Transverse colon (tissue), 4 donors: ENCODE results near the gene RGL3.

Source experiments
- CTCF ChIP-seq, 5 experiments: fragments of 200-600 bp in 3 of 5; fragments of 450-650 bp in 2 of 5; sonication (generic) in 3 of 5; IDR thresholded peaks; 1 replicate in 2 of 5; 2 replicates in 3 of 5; pipeline ENCODE4 v1.5.1; 2016 to 2017; ENCODE audit warnings: antibody characterized with exemption in 5 of 5, inconsistent platforms in 3 of 5, mild to moderate bottlenecking in 2 of 5, moderate library complexity in 1 of 5
- EP300 ChIP-seq: sonication (generic); formaldehyde crosslinking; IDR thresholded peaks from one replicate; pipeline ENCODE4 v1.6.1; 2017; ENCODE audit warnings: antibody characterized with exemption, low read depth
- POLR2AphosphoS5 ChIP-seq, 3 donors: sonication (generic); formaldehyde crosslinking; IDR thresholded peaks; one replicate each; pipeline ENCODE4 v1.6.1; 2016; ENCODE audit warnings: antibody characterized with exemption in 3 of 3

DNA sequence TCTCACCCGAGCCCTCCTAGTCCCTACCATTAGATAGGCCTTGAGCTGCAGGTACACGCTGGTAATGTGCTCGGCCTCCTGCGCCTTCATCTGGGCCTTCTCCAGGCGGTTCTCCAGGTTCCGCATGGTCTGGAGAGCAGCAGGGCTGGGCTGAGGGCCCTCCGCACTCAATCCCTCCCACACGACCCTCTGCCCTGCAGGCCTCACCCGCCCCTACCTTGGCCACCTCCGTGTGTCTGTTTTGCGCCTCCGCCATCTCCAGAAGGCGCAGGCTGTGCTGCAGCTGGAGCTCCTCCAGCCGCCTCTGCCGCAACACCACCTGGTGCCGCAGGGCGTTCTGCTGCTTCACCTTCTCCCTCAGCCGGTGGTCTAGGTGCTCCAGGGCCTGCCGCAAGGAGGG, 7.5 kb upstream of the RGL3 start:
- TF ChIP-seq CTCF (IDR thresholded peaks at IDR 0.05) (no peak), POLR2AphosphoS5 (IDR thresholded peaks at IDR 0.05) (no peak), EP300 (no peak)
